NK-92 (cell line): Measurements from ENCODE around the gene CA14.
"Not testable (repeated sequence)": the region's sequence is repeated elsewhere in the genome, so short reads cannot be mapped to it uniquely, and the experiment has no call there.

Source experiments
- DNase-seq: peaks from one replicate; lab custom pipeline; 2025; ENCODE audit not compliant: unreplicated experiment; lab: John Stamatoyannopoulos, UW

Gene CA14

GRCh38 chr1:150257624-150258585, at the start of gene CA14:
CA14 (plus strand) TSS chr1:150257774; CDS start chr1:150258129, 355 bp downstream.
- no peak for DNase-seq

GRCh38 chr1:150208460-150208859, 49.1 kb upstream of the CA14 start:
- not testable (repeated sequence) for DNase-seq

- DNase-seq: no peak
Observed at GRCh38 chr1:150210091-150210490, 47.5 kb upstream of the CA14 start.

GRCh38 chr1:150210706-150211105, 46.9 kb upstream of the CA14 start:
- DNase-seq: no peak

- DNase-seq: no peak
Observed at GRCh38 chr1:150212070-150212469, 45.5 kb upstream of the CA14 start.

- peak; percentile 58 for DNase-seq
Observed at GRCh38 chr1:150213170-150214098, 44.1 kb upstream of the CA14 start.

- not testable (repeated sequence) for DNase-seq
Observed at GRCh38 chr1:150214099-150214756, 43.3 kb upstream of the CA14 start.

- not testable (repeated sequence) for DNase-seq
Observed at GRCh38 chr1:150215855-150216254, 41.7 kb upstream of the CA14 start.

GRCh38 chr1:150221552-150221951, 36.0 kb upstream of the CA14 start:
- DNase-seq: no peak

- no peak for DNase-seq
Observed at GRCh38 chr1:150224983-150225382, 32.6 kb upstream of the CA14 start.

GRCh38 chr1:150225546-150225945, 32.0 kb upstream of the CA14 start:
- no peak for DNase-seq

GRCh38 chr1:150226486-150226885, 31.1 kb upstream of the CA14 start:
- no peak for DNase-seq

GRCh38 chr1:150227228-150227627, 30.3 kb upstream of the CA14 start:
- no peak for DNase-seq

- DNase-seq: not testable (repeated sequence)
Observed at GRCh38 chr1:150228246-150228645, 29.3 kb upstream of the CA14 start.

- DNase-seq: not testable (repeated sequence)
Observed at GRCh38 chr1:150232921-150233320, 24.7 kb upstream of the CA14 start.

- DNase-seq: no peak
Observed at GRCh38 chr1:150233359-150234308, 23.9 kb upstream of the CA14 start.

GRCh38 chr1:150234309-150234565, 23.3 kb upstream of the CA14 start:
- DNase-seq: no peak

GRCh38 chr1:150234566-150235293, 22.8 kb upstream of the CA14 start:
- no peak for DNase-seq

GRCh38 chr1:150235294-150235851, 22.2 kb upstream of the CA14 start:
- DNase-seq: no peak
